Activated CD4-positive, alpha-beta memory T cell treated with anti-CD3 and anti-CD28 coated beads, Interleukin-2, amount 10 ng/mL, durations not matched to agents 7 days and 5 days (primary cell): ENCODE results near the gene MYOZ1. TPM values are rescaled to one million over a fixed set of nuclear protein-coding genes. Genes with fewer than 3 reads are reported as not detected.
A peak's percentile ranks its signal among the peaks of the same experiment; 100 is the strongest.
"Not testable (repeated sequence)": the region's sequence is repeated elsewhere in the genome, so short reads cannot be mapped to it uniquely, and the experiment has no call there.

ENCODE experiments used
- CTCF ChIA-PET: fragments of 350-600 bp; sonication (Branson Sonifier 250); formaldehyde crosslinking; loops from one replicate; lab custom pipeline; 2021; ENCODE audit warnings: antibody characterized with exemption, inconsistent platforms; lab: Charles Lee
- POLR2A ChIA-PET: fragments of 350-600 bp; sonication (Branson Sonifier 250); formaldehyde crosslinking; loops from one replicate; lab custom pipeline; 2021; ENCODE audit warnings: antibody characterized with exemption; lab: Charles Lee
- DNase-seq: peaks from one replicate; pipeline ENCODE4 v3.0.0-alpha.2; 2020
- H3K27ac Mint-ChIP-seq: one replicate; pipeline ENCODE4 v1.8.0; 2021; ENCODE audit warnings: mild to moderate bottlenecking, mixed read lengths
- H3K27me3 Mint-ChIP-seq: one replicate; pipeline ENCODE4 v1.8.0; 2021; ENCODE audit warnings: mixed read lengths
- H3K36me3 Mint-ChIP-seq: one replicate; pipeline ENCODE4 v1.8.0; 2021; ENCODE audit warnings: low read depth, mixed read lengths
- H3K4me1 Mint-ChIP-seq: one replicate; pipeline ENCODE4 v1.8.0; 2021; ENCODE audit warnings: mixed read lengths
- H3K4me3 Mint-ChIP-seq: one replicate; pipeline ENCODE4 v1.8.0; 2021; ENCODE audit warnings: mild to moderate bottlenecking, mixed read lengths
- H3K9me3 Mint-ChIP-seq: one replicate; pipeline ENCODE4 v1.8.0; 2021; ENCODE audit warnings: mixed read lengths
- total RNA-seq, 2 experiments: library from RNA; stranded (reverse); gene quantifications; one replicate each; pipeline ENCODE4 v1.2.3, GENCODE V29; 2021

The MYOZ1 gene
- total RNA-seq, 2 experiments from 2014 or later, result not detected

- H3K9me3 Mint-ChIP-seq, H3K36me3 Mint-ChIP-seq, POLR2A ChIA-PET, H3K27me3 Mint-ChIP-seq, H3K27ac Mint-ChIP-seq, DNase-seq, H3K4me3 Mint-ChIP-seq: not testable (repeated sequence)
- CTCF ChIA-PET, result interaction anchor here (1.7 kb wide), 1 partner anchor 84 kb away, joined by 3 read pairs; no protein-coding TSS in a partner anchor
- peaks cover 12% of the 10 kb centered on the region for H3K4me1 Mint-ChIP-seq
Measured at GRCh38 chr10:73620974-73621373, 20.3 kb downstream of the MYOZ1 start.

- CTCF ChIA-PET, H3K4me3 Mint-ChIP-seq, H3K27ac Mint-ChIP-seq: not testable (repeated sequence)
Measured at GRCh38 chr10:73617143-73617542, 24.1 kb downstream of the MYOZ1 start.

GRCh38 chr10:73614720-73615119 lies 26.6 kb downstream of the MYOZ1 start:
- no peaks in the 10 kb centered on the region for H3K36me3 Mint-ChIP-seq
- H3K4me1 Mint-ChIP-seq, result no peaks in the 10 kb centered on the region
- POLR2A ChIA-PET, result no interaction called here
- no peak overlapping the region for H3K4me3 Mint-ChIP-seq
- H3K9me3 Mint-ChIP-seq, result no peaks in the 10 kb centered on the region
- H3K27ac Mint-ChIP-seq, result no peak overlapping the region
- no peaks in the 10 kb centered on the region for H3K27me3 Mint-ChIP-seq
- CTCF ChIA-PET, result interaction anchor here (0.9 to 1.7 kb wide), 2 partner anchors 33 to 78 kb away, joined by 4 read pairs; no protein-coding TSS in a partner anchor
- no peak for DNase-seq

More at GRCh38 chr10:73617143-73617542, 24.1 kb downstream of the MYOZ1 start:
- H3K36me3 Mint-ChIP-seq, POLR2A ChIA-PET, DNase-seq, H3K4me1 Mint-ChIP-seq, H3K9me3 Mint-ChIP-seq, H3K27me3 Mint-ChIP-seq: not testable (repeated sequence)

- Mint-ChIP-seq H3K27me3 (no peaks in the 10 kb centered on the region), H3K36me3 (no peaks in the 10 kb centered on the region), H3K27ac (no peak overlapping the region), H3K4me1 (no peaks in the 10 kb centered on the region), H3K4me3 (no peak overlapping the region), H3K9me3 (no peaks in the 10 kb centered on the region)
- POLR2A ChIA-PET, result no interaction called here
- CTCF ChIA-PET, result interaction anchor here (1.1 kb wide), 1 partner anchor 79 kb away, joined by 3 read pairs; no protein-coding TSS in a partner anchor
- DNase-seq, result no peak
Measured at GRCh38 chr10:73609116-73609515, 32.2 kb downstream of the MYOZ1 start.

- Mint-ChIP-seq H3K27me3 (no peaks in the 10 kb centered on the region), H3K27ac (no peak overlapping the region), H3K9me3 (no peaks in the 10 kb centered on the region), H3K36me3 (no peaks in the 10 kb centered on the region), H3K4me1 (no peaks in the 10 kb centered on the region), H3K4me3 (no peak overlapping the region)
- DNase-seq, result no peak
- POLR2A ChIA-PET, result interaction anchor here (1.2 kb wide), 1 partner anchor 18 kb away, joined by 4 read pairs; no protein-coding TSS in a partner anchor
- CTCF ChIA-PET, result interaction anchor here (0.6 to 1.1 kb wide), 5 partner anchors 20 to 42 kb away, joined by 3 to 5 read pairs (median 4); no protein-coding TSS in a partner anchor
Measured at GRCh38 chr10:73601486-73601921, 39.8 kb downstream of the MYOZ1 start.

- Mint-ChIP-seq H3K4me3 (no peak overlapping the region), H3K9me3 (no peaks in the 10 kb centered on the region), H3K4me1 (peaks cover 5% of the 10 kb centered on the region), H3K36me3 (no peaks in the 10 kb centered on the region), H3K27ac (no peak overlapping the region), H3K27me3 (no peaks in the 10 kb centered on the region)
- ChIA-PET CTCF (interaction anchor here (0.5 to 1.4 kb wide), 3 partner anchors 9 to 46 kb away, joined by 3 to 4 read pairs (median 4); no protein-coding TSS in a partner anchor), POLR2A (no interaction called here)
- DNase-seq, result no peak
Measured at GRCh38 chr10:73597346-73597745, 43.9 kb downstream of the MYOZ1 start.

- Mint-ChIP-seq H3K27ac (no peak overlapping the region), H3K4me1 (peaks cover 23% of the 10 kb centered on the region), H3K36me3 (no peaks in the 10 kb centered on the region), H3K4me3 (no peak overlapping the region), H3K9me3 (no peaks in the 10 kb centered on the region), H3K27me3 (no peaks in the 10 kb centered on the region)
- POLR2A ChIA-PET, result no interaction called here
- DNase-seq, result no peak
- CTCF ChIA-PET, result no interaction called here
Measured at GRCh38 chr10:73593812-73594211, 47.5 kb downstream of the MYOZ1 start.

GRCh38 chr10:73593110-73593509 lies 48.2 kb downstream of the MYOZ1 start:
- POLR2A ChIA-PET, result no interaction called here
- no peak for DNase-seq
- CTCF ChIA-PET, result no interaction called here

GRCh38 chr10:73591935-73592699 lies 49.2 kb downstream of the MYOZ1 start:
- no peaks in the 10 kb centered on the region for H3K36me3 Mint-ChIP-seq
- POLR2A ChIA-PET, result interaction anchor here (1.5 kb wide), 1 partner anchor 179 kb away, joined by 7 read pairs; the partner anchor contains the start of gene ANXA7
- no peaks in the 10 kb centered on the region for H3K9me3 Mint-ChIP-seq
- no peak overlapping the region for H3K4me3 Mint-ChIP-seq
- peak overlapping the region; percentile 47 for H3K27ac Mint-ChIP-seq
- peaks cover 23% of the 10 kb centered on the region for H3K4me1 Mint-ChIP-seq
- H3K27me3 Mint-ChIP-seq, result no peaks in the 10 kb centered on the region
- CTCF ChIA-PET, result interaction anchor here (0.7 to 1.1 kb wide), 5 partner anchors 15 to 328 kb away, joined by 3 to 5 read pairs (median 3); no protein-coding TSS in a partner anchor
- peak; percentile 19 for DNase-seq

More at GRCh38 chr10:73593110-73593509, 48.2 kb downstream of the MYOZ1 start:
- no peak overlapping the region for H3K4me3 Mint-ChIP-seq
- no peak overlapping the region for H3K27ac Mint-ChIP-seq
- H3K4me1 Mint-ChIP-seq, result peaks cover 23% of the 10 kb centered on the region
- no peaks in the 10 kb centered on the region for H3K27me3 Mint-ChIP-seq
- no peaks in the 10 kb centered on the region for H3K9me3 Mint-ChIP-seq
- H3K36me3 Mint-ChIP-seq, result no peaks in the 10 kb centered on the region

GRCh38 chr10:73590881-73591799 lies 50.1 kb downstream of the MYOZ1 start, which contains the start of gene USP54:
USP54 (minus strand) TSS chr10:73591342; CDS start chr10:73575658, 15,684 bp downstream.
- POLR2A ChIA-PET, result interaction anchor here (0.8 to 1.5 kb wide), 2 partner anchors 34 to 178 kb away, joined by 4 to 7 read pairs; partner anchors contain the start of gene ANXA7
- Mint-ChIP-seq H3K9me3 (no peaks in the 10 kb centered on the region), H3K4me3 (peak within 1 kb of the TSS; percentile 29), H3K36me3 (no peaks in the 10 kb centered on the region), H3K4me1 (peaks cover 23% of the 10 kb centered on the region), H3K27ac (peak within 1 kb of the TSS; percentile 47), H3K27me3 (no peaks in the 10 kb centered on the region)
- DNase-seq, result no peak
- CTCF ChIA-PET, result interaction anchor here (0.7 to 1.1 kb wide), 4 partner anchors 14 to 70 kb away, joined by 3 to 4 read pairs (median 3); no protein-coding TSS in a partner anchor

- peaks cover 2% of the 10 kb centered on the region for H3K36me3 Mint-ChIP-seq
- no peak overlapping the region for H3K27ac Mint-ChIP-seq
- ChIA-PET CTCF (no interaction called here), POLR2A (no interaction called here)
- H3K4me3 Mint-ChIP-seq, result no peak overlapping the region
- peaks cover 25% of the 10 kb centered on the region for H3K4me1 Mint-ChIP-seq
- no peak for DNase-seq
- no peaks in the 10 kb centered on the region for H3K27me3 Mint-ChIP-seq
- H3K9me3 Mint-ChIP-seq, result no peaks in the 10 kb centered on the region
Measured at GRCh38 chr10:73589563-73590126, 51.6 kb downstream of the MYOZ1 start.

GRCh38 chr10:73588656-73589055 lies 52.6 kb downstream of the MYOZ1 start:
- peaks cover 25% of the 10 kb centered on the region for H3K4me1 Mint-ChIP-seq
- POLR2A ChIA-PET, result no interaction called here
- CTCF ChIA-PET, result no interaction called here
- H3K27ac Mint-ChIP-seq, result no peak overlapping the region
- H3K36me3 Mint-ChIP-seq, result peaks cover 2% of the 10 kb centered on the region
- H3K27me3 Mint-ChIP-seq, result no peaks in the 10 kb centered on the region
- H3K4me3 Mint-ChIP-seq, result no peak overlapping the region
- H3K9me3 Mint-ChIP-seq, result no peaks in the 10 kb centered on the region
- DNase-seq, result no peak
